GM21367 (cell line): ENCODE results near the gene TDG.

Experiments used
- ATAC-seq: cut with Tn5 transposase; IDR thresholded peaks from one replicate; pipeline ENCODE4 v1.9.1; 2021; ENCODE audit not compliant: unreplicated experiment

Gene TDG

DNA sequence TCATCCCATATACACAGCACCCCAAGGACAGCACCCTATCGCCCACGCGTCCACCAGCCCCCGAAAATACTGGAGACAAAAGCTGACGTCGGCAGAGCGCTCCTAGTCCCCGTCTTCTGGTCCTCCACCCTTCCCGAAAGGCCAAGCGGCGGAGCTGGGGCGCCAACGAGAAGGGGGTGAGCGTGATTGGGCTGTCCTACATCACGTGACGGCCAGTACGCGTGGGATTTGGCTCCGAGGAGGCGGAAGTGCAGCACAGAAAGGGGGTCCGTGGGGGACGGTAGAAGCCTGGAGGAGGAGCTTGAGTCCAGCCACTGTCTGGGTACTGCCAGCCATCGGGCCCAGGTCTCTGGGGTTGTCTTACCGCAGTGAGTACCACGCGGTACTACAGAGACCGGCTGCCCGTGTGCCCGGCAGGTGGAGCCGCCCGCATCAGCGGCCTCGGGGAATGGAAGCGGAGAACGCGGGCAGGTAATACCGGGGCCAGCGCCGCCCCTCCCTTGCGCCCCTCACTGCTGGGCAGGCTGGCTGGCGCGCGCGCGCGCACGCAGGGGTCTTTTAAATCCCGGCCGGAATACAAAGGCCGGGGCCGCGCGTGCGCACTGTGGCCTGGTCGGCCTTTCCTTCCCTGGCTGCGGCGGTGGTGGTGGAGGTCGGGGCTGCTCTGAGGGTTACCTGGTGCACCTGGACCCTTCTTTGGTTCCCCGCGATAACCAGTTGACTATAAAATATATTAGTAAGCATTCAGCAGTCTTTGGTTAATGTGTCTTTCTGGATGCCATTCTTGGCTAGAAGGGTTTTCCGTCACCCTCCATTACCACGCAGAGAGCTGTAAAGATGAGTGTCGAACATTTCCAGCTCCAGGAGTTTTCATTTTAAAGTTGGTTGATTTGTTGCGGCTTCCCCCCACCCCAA, at the start of gene TDG:
Gene TDG (plus strand): TSS at position 283 of the 915 bp plus-strand sequence. CDS start 166 bp downstream, at position 449.
- peak; percentile 89 for ATAC-seq

DNA sequence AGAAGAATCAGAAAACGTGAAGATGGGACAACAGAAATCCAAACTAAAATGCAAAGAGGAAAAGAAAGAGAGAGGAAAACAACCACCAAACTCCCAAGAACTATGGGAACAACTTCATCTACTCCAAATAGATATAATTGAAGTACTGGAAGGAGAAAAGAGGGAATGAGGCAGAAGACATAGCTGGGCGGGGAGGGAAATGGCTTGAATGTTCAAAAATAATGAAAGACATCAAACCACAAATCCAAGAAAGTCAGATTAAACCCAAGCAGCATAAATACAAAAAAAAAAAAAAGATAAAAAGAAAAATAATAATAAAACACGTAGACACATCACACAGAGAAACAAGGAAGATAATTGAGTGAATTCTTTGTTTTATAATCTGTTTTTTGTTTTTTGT, 47.8 kb upstream of the TDG start:
- ATAC-seq: no peak

DNA sequence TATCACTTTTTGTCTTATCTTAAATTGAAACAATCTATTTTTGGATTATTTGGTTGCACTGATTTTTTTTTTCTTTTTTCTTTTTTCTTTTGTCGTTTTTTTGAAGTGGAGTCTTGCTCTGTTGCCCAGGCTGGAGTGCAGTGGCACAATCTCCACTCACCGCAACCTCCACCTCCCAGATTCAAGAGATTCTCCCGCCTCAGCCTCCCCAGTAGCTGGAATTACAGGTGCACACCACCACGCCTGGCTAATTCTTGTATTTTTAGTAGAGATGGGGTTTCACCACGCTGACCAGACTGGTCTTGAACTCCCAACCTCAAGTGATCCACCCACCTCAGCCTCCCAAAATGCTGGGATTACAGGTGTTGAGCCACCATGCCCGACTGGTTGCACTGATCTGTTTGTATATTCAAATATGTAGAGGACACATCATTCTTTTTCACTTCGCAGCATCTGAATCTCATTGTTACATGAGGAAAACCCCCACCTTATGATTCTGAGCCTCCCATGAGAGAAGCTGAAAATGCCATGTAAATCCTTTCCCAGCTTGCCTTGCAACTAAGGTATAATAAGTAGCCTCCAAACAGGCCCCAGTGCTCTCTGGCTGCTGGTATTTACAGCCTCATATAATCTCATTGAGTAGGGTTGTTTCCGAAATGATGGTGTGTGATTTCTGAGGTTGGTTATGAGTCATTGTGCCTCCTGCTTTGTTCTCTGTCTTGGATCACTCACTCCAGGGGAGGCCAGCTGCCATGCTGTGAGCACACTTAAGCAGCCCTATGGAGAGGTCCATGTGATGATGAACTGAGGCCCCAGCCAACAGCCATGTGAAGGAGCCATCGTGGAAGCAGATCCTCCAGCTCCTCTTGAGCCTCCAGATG, 40.7 kb upstream of the TDG start:
- peak; percentile 33 for ATAC-seq

DNA sequence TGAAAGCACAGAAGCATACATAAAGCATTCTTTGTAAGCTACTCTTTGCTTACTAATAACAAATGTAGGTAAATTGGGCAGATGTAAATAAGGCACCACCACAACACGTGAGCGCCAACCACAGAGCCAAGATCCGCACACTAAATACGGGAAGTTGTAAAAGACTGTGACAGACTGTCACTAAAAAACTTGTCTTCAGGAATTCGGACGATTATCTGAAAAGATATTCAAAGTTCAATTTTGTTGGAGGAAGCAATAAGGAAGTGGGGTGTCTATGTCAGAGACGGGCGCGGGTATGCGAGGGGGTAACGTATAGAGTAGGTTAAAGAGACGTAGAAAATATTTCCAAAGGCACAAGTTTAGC, 37.0 kb upstream of the TDG start:
- ATAC-seq: no peak

DNA sequence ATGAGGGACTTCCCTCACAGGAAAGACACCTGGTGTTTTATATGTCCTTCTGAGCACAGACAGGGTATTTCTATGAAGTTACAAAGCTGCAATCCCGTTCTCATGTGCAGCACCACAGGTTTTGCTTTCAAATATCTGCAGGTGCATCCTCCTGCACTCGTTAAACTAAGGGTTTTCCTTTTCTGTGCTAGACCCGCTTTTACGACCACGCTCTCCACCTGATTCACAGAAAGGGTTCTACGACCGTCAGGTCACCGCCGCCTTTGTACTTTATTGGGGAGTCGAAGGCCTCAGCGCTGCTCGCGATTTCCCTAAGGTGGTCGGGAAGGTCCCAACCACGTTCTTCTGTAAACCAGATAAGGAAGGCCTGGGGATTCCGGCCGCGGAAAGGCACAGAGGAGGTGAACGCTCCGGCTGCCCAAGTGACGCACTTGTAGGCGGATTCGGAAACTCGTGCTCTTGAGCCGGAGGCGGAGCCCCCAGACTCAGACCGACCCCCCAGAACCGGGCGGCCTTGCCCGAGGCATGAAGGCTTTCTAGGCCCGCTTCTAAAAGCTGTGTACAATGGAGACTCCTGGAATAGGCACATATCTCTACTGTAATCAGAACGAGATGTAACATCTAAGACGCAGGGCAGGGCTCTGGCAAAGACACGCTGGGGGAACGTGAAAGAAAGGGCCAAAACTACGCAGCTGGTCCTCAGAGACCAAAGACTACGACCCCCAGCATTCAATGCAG, 36.5 kb upstream of the TDG start:
- peak; percentile 19 for ATAC-seq

DNA sequence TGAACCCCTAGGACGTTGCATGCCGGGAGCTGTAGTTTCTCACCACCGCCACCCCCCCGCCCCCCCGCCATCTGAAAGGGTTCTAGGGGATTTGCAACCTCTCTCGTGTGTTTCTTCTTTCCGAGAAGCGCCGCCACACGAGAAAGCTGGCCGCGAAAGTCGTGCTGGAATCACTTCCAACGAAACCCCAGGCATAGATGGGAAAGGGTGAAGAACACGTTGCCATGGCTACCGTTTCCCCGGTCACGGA, 36.0 kb upstream of the TDG start:
- ATAC-seq: no peak

DNA sequence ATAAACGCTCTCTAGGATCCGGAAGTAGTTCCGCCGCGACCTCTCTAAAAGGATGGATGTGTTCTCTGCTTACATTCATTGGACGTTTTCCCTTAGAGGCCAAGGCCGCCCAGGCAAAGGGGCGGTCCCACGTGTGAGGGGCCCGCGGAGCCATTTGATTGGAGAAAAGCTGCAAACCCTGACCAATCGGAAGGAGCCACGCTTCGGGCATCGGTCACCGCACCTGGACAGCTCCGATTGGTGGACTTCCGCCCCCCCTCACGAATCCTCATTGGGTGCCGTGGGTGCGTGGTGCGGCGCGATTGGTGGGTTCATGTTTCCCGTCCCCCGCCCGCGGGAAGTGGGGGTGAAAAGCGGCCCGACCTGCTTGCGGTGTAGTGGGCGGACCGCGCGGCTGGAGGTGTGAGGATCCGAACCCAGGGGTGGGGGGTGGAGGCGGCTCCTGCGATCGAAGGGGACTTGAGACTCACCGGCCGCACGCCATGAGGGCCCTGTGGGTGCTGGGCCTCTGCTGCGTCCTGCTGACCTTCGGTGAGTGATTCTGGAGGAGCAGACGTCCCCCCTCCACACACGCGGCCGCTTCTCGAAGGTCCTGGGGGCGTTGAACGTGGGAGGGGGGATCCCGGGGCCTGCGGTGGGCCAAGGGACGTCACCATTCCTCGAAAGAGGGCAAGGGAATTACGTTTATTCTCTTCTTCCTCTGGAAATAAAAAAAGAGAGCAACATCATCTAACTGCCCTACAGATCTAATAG, 35.5 kb upstream of the TDG start, which contains the start of gene HSP90B1:
Gene HSP90B1 (plus strand): TSS at position 377 of the 753 bp plus-strand sequence. CDS start 106 bp downstream, at position 483.
- ATAC-seq: peak; percentile 51

DNA sequence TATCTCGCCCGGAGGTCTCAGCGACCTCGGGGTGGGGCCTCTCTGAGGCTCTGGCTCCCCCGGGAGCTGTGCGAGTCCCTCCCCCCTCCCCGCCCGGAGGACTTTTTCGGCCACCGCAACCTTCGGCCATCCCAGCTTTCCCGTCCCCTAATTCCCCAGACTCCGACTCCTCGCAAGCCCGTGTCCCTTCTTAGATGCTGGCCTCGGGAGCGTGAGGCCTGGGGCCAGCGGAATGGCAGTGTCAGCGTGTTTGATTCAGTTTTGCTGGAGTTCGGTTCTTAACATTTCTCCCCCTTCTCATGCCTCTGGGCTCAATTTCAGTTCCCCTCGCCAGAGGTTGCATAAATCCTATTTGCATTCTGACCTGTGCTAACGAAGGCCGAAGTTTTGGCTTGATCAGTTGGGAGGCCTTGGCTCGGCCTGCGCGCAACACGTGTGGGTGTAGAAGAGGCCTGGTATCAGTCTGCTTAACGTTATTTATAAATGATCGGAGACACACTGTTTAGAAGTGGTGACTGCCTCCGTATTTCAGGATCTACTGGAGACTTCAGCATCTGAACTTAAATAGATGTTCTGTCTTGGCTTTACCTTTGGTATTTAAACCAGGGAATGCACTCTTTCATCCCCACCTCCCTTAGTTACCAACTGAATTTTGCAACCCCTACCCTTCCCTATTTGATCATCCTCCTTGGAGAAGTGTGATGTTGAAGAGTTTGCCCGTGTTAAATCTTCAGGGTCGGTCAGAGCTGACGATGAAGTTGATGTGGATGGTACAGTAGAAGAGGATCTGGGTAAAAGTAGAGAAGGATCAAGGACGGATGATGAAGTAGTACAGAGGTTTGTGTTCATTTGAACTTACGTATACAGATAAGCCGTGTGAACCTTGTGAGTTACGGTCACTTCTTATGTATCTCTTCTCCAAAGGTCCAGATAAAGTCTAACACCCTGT, 34.6 kb upstream of the TDG start:
- ATAC-seq: no peak

DNA sequence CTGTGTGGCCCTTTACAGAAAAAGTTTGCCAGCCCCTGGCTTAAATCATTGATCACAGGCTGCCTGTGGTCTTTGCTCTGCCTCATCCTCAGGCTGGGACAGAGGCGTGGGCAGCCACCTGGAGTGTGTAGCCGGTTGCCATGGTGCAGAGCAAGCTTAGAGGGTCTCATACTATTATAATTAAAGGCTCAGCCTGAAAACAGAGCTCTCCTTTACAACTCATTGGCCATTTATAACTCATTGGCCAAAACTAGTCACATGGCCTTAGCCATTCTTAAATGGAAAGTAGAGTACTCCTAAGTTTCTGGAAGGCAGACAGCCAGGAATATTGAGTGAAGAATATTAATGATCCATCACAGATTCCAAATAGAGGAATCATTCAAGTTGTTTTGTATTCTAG, 32.4 kb upstream of the TDG start:
- no peak for ATAC-seq

DNA sequence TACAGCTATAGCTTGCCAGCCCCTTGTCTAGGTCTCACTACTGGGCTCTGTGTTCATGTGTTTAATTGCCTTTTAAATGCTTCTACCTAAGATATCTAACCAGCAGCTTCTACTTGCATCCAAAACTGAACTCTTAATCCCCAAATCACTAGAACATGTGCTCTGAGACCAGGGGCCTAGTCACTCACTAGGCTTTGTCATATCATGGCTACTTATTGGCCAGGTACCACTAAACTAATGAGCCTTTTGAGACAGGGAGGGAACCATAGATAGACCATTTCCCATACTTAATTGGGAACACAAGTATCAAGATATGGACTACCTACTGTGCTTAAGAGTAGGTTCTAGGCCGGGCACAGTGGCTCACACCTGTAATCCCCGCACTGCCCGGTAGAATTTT, 29.0 kb upstream of the TDG start:
- no peak for ATAC-seq

DNA sequence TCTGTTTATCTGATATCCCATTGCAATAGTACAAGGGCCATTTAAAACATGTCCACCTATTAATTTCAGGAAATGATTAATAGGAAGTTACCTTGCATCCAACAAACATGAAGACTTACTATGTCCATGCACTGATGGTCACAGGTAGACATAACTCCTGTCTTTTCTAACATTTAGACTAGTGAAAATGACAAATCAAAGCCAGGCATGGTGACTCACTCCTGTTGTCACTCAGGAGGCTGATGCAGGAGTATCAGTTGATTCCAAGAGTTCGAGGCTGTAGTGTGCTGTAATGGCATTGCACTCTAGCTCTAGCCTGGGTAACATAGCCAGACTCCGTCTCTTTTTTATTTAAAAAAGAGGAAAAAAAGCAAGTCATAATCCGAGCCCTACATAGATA, 20.7 kb upstream of the TDG start:
- ATAC-seq: no peak

DNA sequence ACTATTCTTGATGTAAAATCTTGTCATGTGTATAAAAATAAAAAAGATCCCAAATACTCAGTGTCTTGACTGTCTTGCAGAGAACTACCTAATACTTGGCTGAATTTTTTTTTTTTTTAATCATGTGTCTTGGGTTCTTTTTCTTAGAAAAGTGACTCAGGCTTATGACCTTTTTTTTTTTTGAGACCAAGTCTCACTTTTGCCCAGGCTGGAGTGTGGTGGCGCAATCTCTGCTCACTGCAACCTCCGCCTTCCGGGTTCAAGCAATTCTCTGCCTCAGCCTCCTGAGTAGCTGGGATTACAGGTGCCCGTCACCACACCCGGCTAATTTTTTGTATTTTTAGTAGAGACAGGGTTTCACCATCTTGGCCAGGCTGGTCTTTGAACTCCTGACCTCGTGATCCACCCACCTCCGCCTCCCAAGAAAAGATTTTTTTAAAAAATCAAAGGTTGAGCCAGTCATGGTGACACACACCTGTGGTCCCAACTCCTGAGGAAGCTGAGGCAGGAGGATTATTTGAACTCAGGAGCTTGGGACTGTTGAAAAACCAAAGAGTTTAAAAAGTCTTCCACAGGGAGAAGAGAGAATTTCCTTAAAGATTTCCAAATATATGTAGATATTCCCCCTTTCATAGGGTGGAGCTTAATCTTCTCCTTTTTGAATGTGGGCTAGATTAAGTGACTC, 17.7 kb upstream of the TDG start:
- ATAC-seq: no peak

DNA sequence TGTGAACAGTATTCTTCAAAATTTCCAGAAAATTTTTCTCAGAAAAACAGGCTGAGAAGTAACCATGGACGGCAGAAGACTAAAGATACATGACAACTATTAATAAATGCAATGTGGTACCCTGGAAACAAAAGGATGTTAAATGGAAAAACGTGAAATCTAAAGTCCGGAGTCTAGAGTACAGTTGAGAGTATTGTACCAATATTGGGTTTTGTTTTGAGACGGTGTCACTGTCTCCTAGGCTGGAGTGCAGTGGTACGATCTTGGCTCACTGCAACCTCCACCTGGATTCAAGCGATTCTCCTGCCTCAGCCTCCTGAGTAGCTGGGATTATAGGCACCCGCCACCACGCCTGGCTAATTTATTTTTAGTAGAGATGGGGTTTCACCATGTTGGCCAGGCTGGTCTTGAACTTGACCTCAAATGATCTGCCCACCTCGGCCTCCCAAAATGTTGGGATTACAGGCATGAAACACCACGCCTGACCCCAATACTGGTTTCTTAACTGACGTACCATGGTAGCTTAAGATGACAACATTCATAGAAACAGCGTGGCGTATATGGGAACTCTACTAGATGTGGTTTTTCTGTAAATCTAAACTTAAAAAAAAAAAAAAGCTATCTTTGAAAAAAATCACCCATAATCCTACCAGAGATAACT, 16.8 kb upstream of the TDG start:
- no peak for ATAC-seq

DNA sequence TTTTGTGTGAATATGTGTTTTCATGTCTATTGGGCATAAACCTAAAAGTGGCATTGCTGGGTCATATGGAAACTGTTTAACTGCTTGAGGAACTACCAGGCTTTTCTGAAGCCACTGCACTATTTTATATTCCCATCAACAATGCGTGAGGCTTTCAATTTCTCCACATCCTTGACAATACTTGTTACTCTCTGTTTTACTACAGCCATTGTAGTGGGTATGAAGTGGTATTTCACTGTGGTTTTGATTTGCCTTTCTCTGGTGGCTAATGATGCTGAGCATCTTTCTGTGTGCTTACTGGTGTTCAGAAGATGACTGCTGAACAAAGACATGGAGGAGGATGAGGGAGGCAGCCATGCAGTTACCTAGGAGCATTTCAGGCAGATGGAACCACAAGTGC, 13.2 kb upstream of the TDG start:
- no peak for ATAC-seq

DNA sequence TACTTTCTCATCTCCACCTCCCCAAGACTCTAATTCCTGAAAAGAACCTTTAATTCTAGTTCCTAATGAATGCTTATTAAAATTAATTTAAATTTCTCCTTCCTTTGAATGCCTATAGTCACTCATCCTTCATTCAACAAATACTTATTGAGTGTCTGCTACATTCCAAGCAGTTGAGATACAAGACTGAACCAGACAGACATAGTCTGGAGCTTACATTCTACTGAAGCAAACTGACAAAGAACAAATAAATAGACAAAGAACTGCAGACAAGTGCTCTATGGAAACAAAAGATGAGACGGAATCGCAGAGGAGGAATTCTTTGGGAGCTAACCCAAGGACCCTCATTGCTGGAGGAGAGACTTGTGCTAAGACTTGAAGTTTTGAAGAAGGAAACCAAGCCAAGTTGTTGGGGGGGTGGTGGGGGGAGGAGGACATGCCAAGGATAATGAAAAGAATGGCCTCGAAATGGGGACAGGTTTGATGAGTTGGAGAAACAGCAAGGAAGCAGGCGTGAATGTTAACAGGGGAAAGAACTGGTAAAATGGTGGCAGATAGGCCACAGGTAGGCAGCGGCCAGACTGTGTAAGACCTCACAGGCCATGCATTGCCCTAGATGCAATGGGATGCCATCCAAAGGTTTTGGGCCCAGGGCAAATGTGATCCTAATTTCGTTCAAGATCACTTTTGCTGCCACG, 9.7 kb upstream of the TDG start:
- no peak for ATAC-seq

DNA sequence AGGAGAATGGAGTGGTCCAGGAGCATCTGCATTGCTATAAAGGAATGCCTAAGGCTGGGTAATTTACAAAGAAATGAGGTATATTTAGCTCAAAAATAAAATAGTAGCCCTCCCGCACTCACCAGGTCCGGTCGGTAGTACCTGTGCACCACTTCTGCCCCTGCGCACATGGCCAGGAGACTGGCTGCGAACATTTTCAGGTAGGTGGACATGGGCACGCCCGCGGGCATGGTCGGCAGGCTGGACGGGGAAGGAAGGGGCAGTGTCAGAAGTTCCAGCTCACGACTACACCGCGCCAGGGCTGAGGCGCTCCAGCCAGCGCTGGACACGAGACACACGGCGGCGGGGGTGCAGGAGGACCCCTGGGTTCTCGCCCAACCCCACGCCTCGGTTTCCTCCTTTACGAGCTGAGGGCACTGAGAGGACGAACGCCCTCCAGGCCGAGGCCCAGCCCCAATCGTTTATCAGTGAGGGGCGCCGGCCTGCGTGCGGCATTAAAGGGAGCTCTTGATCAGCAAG, 9.1 kb upstream of the TDG start:
- peak; percentile 2 for ATAC-seq

DNA sequence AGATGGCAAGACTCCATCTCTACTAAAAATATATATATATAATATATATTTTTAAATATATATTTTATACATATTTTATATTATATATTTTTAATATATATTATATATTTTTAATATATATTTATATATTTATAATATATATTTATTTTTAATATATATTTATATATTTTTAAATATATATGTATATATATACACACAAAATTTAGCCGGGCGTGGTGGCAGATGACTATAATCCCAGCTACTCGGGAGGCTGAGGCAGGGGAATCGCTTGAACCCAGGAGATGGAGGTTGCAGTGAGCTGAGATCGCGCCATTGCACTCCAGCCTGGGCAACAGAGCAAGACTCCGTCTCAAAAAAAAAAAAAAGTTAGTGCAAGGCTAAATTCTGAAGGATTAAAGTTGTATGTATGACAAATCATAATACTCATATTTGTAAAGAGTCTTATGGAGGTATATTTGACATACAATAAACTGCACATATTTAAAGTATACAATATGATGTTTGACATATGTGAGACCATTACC, 7.7 kb upstream of the TDG start:
- ATAC-seq: no peak
